BLaER1 treated with 17β-estradiol and CSF1 and Interleukin-3, amounts not matched to agents 10 nM and 100 nM (cell line): ENCODE results near the gene ARHGEF1.

Experiments used
- H3K27ac ChIP-seq, 11 experiments: shearing (Covaris generic); formaldehyde crosslinking; 2 replicates each; pipeline ENCODE4 v1.8.1; 2022
- H3K27me3 ChIP-seq, 11 experiments: shearing (Covaris generic); formaldehyde crosslinking; 2 replicates each; pipeline ENCODE4 v1.8.1; 2022
- H3K36me3 ChIP-seq, 11 experiments: shearing (Covaris generic); formaldehyde crosslinking; 2 replicates each; pipeline ENCODE4 v1.8.1; 2022
- H3K4me1 ChIP-seq, 10 experiments: shearing (Covaris generic); formaldehyde crosslinking; 2 replicates each; pipeline ENCODE4 v1.8.1; 2022
- H3K4me2 ChIP-seq, 11 experiments: shearing (Covaris generic); formaldehyde crosslinking; 2 replicates each; pipeline ENCODE4 v1.8.1; 2022
- H3K4me3 ChIP-seq, 10 experiments: shearing (Covaris generic); formaldehyde crosslinking; 2 replicates each; pipeline ENCODE4 v1.8.1; 2022
- H3K9ac ChIP-seq, 11 experiments: shearing (Covaris generic); formaldehyde crosslinking; 2 replicates each; pipeline ENCODE4 v1.8.1; 2022
- H3K9me3 ChIP-seq, 11 experiments: shearing (Covaris generic); formaldehyde crosslinking; replicated peaks in 1 of 11; 2 replicates each; pipeline ENCODE4 v1.8.1; 2022
- H4K20me1 ChIP-seq, 11 experiments: shearing (Covaris generic); formaldehyde crosslinking; 2 replicates each; pipeline ENCODE4 v1.8.1; 2022
- Cebpa-rat ChIP-seq, 11 experiments: shearing (Covaris generic); IDR thresholded peaks; 2 replicates each; pipeline ENCODE4 v1.8.1; 2022

Gene ARHGEF1

DNA sequence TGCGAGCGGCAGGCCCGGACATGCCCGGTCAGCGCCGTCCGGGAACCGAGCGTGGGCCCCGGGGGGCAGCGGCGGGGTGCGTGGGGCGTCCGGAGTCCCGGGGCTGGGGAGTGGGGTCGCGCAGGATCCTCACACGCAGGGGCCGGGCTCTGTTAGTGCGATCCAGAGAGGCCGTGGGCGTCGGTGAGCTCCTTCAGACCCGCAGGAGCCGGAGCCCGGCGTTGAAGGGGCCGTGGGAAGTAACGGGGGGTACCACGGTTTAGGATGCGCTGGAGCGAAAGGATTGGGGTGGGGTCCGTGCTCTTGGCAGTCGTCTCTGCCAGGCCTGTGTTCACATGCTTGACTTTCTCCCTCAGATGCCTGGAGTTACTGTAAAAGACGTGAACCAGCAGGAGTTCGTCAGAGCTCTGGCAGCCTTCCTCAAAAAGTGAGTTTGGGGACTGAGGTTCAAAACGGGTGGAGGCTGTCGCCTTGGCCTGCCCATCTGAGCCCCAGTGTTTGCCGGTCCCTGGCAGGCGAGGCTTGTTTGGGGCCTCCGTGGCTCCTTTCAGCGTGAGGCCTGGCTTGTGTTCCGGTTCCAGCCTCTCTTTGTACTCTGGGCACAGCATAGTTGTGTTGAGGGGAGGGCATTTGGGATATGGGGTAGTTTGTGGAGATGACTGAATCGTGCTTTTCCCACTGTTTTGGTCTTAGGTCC, 22.4 kb upstream of the ARHGEF1 start:
- H3K27ac ChIP-seq: peak overlapping the region; percentile 91 to 100 (median 99)
- peak overlapping the region; percentile 90 to 98 (median 96) for H3K4me3 ChIP-seq
- H3K36me3 ChIP-seq: peaks cover 47 to 52% (median 51%) of the 10 kb centered on the region in 11 experiments
- peaks cover 47 to 52% (median 49%) of the 10 kb centered on the region in 11 experiments for H4K20me1 ChIP-seq
- no peaks in the 10 kb centered on the region; a peak in 1 of 22 replicates for H3K9me3 ChIP-seq
- no peaks in the 10 kb centered on the region for H3K27me3 ChIP-seq
- H3K4me2 ChIP-seq: peak overlapping the region; percentile 95 to 100 (median 98)
- peaks cover 52 to 70% (median 67%) of the 10 kb centered on the region in 10 experiments for H3K4me1 ChIP-seq
- TF ChIP-seq Cebpa-rat (IDR thresholded peaks at IDR 0.05): no peak
- peak overlapping the region; percentile 96 to 100 (median 99) for H3K9ac ChIP-seq

DNA sequence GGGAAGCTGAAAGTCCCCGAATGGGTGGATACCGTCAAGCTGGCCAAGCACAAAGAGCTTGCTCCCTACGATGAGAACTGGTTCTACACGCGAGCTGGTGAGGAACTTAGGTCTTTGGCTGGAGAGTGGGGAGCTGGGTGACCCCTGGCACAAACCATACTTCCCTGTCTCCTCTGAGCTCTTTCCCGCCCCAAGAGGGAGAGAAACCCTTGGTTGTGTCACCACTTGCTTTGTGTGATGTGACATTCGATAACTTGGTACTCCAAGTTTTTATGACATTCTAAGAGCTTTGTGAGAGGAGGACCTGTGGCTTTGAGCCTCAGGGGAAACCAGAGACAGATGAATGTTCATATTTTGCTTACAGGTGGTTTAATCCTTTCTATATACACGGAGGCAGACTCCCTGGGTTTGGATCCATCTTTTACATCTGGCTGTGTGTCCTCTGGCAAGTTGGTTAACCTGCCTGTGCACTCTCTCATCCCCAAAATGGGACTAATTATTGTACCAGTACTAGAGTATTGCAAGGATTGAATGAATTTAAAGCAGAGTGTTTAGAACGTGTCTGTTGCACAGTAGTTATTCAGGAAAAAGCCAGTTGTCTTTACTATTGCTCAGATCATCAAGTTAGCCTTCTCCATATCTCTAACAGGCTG, 21.7 kb upstream of the ARHGEF1 start:
- H3K4me3 ChIP-seq: peak overlapping the region; percentile 90 to 98 (median 96)
- peaks cover 52 to 59% (median 58%) of the 10 kb centered on the region in 11 experiments for H3K36me3 ChIP-seq
- H3K9ac ChIP-seq: peak overlapping the region; percentile 96 to 100 (median 99)
- H3K4me2 ChIP-seq: peak overlapping the region; percentile 95 to 100 (median 98)
- H3K9me3 ChIP-seq: no peaks in the 10 kb centered on the region; a peak in 1 of 22 replicates
- no peaks in the 10 kb centered on the region for H3K27me3 ChIP-seq
- peaks cover 59 to 76% (median 74%) of the 10 kb centered on the region in 10 experiments for H3K4me1 ChIP-seq
- H3K27ac ChIP-seq: peak overlapping the region; percentile 91 to 100 (median 99)
- TF ChIP-seq Cebpa-rat (IDR thresholded peaks at IDR 0.05): no peak
- peaks cover 54 to 58% (median 56%) of the 10 kb centered on the region in 11 experiments for H4K20me1 ChIP-seq

DNA sequence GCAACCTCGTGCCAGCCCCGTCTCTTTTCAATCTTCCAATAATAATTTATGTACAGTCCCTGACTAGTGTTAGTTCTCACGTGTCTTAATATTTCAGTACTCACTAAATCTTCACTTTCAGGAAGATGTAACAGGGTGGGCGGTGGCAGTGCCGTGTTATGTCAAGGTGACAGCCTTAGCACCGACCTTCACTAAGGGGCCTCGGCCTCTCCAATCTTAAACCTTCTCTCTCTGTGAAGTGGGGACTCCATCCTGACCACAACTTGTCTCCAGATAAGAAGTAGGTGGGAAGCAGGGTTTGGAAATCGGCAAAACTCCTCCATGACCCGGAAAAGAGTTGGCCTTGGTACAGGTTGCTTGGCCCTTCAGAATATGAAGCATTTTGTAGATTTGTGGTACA, 21.1 kb upstream of the ARHGEF1 start:
- Histone ChIP-seq H3K4me1 (peaks cover 65 to 83% (median 80%) of the 10 kb centered on the region in 10 experiments), H3K9me3 (no peaks in the 10 kb centered on the region; a peak in 1 of 22 replicates), H3K36me3 (peaks cover 58 to 65% (median 64%) of the 10 kb centered on the region in 11 experiments), H4K20me1 (peaks cover 60 to 64% (median 62%) of the 10 kb centered on the region in 11 experiments), H3K9ac (peak overlapping the region; percentile 96 to 100 (median 99)), H3K27me3 (no peaks in the 10 kb centered on the region), H3K4me3 (peak overlapping the region; percentile 90 to 98 (median 96)), H3K4me2 (peak overlapping the region; percentile 95 to 100 (median 98)), H3K27ac (peak overlapping the region in 10 of 11 experiments; percentile 93 to 100 (median 99); a peak in 19 of 22 replicates)
- no peak for TF ChIP-seq Cebpa-rat (IDR thresholded peaks at IDR 0.05)

DNA sequence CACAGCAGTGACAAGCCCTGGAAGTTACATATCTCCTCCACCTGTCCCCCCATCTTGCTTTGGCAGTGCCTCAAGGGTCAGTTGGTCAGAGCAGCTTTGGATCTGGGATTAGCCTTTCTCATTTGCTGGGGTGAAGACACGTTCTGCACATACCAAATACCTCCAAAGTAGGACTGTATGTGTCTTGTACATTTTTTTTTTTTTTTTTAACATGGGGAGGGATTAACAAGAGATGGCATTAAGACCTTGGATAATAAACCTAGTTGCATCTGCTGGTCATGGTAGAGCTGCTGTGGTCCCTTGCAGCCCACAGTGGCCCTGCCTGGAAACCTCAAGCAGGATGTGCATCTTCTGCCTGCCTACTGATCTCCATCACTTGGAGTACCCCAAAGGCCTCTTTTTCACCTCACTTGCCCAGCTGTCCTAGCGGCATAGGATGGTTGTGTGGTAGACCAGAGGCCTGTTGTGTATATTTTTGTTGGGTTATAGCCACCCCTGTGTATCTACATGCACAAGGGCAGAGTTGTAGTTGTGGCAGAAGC, 20.5 kb upstream of the ARHGEF1 start:
- Histone ChIP-seq H4K20me1 (peaks cover 67 to 71% (median 69%) of the 10 kb centered on the region in 11 experiments), H3K4me1 (peaks cover 72 to 85% (median 82%) of the 10 kb centered on the region in 10 experiments), H3K9me3 (no peaks in the 10 kb centered on the region; a peak in 1 of 22 replicates), H3K27me3 (no peaks in the 10 kb centered on the region), H3K4me3 (peak overlapping the region; percentile 90 to 98 (median 96)), H3K36me3 (peaks cover 64 to 71% (median 70%) of the 10 kb centered on the region in 11 experiments), H3K27ac (peak overlapping the region in 10 of 11 experiments; percentile 23 to 100 (median 99); a peak in 16 of 22 replicates), H3K4me2 (peak overlapping the region; percentile 95 to 100 (median 98)), H3K9ac (peak overlapping the region; percentile 96 to 100 (median 99))
- no peak for TF ChIP-seq Cebpa-rat (IDR thresholded peaks at IDR 0.05)

DNA sequence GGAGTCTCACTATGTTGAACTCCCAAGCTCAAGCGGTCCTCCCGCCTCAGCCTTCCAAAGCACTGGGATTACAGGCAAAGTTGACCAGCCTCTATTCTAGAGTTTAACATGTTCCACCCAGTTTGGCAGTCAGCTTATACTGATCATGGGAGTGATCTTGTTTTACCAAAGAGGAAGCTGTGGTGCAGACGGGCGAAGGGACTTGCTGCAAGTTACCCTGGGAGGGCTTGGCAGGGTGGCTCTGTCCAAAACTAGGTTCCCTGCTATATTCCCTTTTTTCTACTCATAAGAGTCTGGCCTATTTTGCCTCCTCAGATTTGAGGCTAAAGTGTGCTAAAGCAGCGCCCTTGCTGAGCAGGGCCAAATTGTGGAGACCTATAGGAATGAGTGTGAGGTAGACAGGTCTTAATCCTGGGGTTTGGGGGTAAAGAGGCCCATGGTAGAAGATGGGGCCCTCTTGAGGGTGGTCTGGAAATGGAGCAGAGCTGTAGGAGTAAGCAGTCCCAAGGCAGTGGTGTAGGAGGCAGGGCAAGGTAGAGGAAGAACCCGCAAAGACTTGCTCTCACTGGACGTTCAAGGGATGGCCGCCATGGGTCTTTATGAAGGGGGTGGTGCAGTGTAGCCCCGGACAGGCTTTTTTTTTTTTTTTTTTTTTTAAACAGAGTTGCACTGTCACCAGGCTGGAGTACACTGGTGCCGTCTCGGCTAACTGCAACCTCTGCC, 19.6 kb upstream of the ARHGEF1 start:
- H3K36me3 ChIP-seq: peaks cover 73 to 80% (median 79%) of the 10 kb centered on the region in 11 experiments
- peaks cover 75 to 80% (median 77%) of the 10 kb centered on the region in 11 experiments for H4K20me1 ChIP-seq
- no peaks in the 10 kb centered on the region; a peak in 1 of 22 replicates for H3K9me3 ChIP-seq
- H3K4me2 ChIP-seq: peak overlapping the region; percentile 95 to 100 (median 98)
- H3K4me3 ChIP-seq: peak overlapping the region; percentile 90 to 98 (median 96)
- H3K4me1 ChIP-seq: peaks cover 78 to 85% (median 82%) of the 10 kb centered on the region in 10 experiments
- H3K9ac ChIP-seq: peak overlapping the region; percentile 96 to 100 (median 99); a peak in 21 of 22 replicates
- peak overlapping the region in 10 of 11 experiments; percentile 14 to 100 (median 49); a peak in 16 of 22 replicates for H3K27ac ChIP-seq
- TF ChIP-seq Cebpa-rat (IDR thresholded peaks at IDR 0.05): no peak
- no peaks in the 10 kb centered on the region for H3K27me3 ChIP-seq

DNA sequence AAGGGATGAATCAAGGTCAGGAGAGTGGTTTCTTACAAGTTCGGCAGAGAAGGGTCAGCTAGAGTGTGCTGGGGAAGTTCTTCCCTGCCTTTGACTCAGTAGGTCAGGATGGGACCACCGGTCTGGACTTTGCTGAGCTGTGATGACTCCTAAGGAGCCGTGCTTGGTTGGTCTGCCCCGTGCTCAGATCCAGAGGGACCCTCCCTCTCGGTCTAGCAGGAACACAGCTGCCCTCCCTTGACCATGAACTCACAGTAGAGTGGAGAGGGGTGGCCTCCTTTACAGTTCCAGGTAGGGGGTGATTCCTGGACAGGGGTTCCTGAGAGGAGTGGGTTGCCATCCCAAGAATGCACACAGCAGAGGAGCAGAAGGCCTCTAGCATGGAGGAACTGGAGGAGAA, 18.6 kb upstream of the ARHGEF1 start:
- Histone ChIP-seq H3K36me3 (peaks cover 83 to 90% (median 89%) of the 10 kb centered on the region in 11 experiments), H3K4me1 (peaks cover 83 to 85% (median 83%) of the 10 kb centered on the region in 10 experiments)

DNA sequence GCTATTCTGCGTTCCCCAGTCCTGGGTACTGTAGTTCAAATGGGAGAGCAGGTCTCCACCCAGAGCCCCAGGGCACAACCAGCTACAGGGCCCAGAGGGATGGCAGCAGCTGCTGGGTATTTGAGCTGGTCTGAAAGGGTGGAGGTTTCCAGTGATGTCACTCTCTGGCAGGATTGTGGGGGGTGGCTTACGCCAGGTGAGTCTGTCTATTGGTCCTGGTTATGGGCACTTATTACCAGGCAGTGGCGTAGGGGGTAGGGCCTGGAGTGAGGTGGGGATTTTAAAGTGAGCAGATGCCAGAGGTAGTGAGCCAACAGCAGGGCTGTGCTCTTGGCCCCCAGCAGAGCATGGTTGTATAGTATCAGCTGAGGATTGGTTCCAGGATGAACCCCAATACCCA, 16.7 kb upstream of the ARHGEF1 start:
- TF ChIP-seq Cebpa-rat (IDR thresholded peaks at IDR 0.05): no peak
- peak overlapping the region; percentile 41 to 100 (median 99); a peak in 21 of 22 replicates for H3K9ac ChIP-seq
- H3K27ac ChIP-seq: peak overlapping the region in 10 of 11 experiments; percentile 2 to 99 (median 48); a peak in 17 of 22 replicates
- peaks cover 98 to 100% (median 100%) of the 10 kb centered on the region in 10 experiments for H3K4me1 ChIP-seq
- peaks cover 98 to 100% (median 100%) of the 10 kb centered on the region in 11 experiments for H4K20me1 ChIP-seq
- no peaks in the 10 kb centered on the region for H3K9me3 ChIP-seq
- H3K36me3 ChIP-seq: peaks cover 96 to 100% (median 99%) of the 10 kb centered on the region in 11 experiments
- H3K27me3 ChIP-seq: no peaks in the 10 kb centered on the region
- H3K4me3 ChIP-seq: peak overlapping the region in 7 of 10 experiments; percentile 6 to 53 (median 32); a peak in 8 of 20 replicates
- peak overlapping the region; percentile 91 to 100 (median 98) for H3K4me2 ChIP-seq

More for the DNA sequence above, 18.6 kb upstream of the ARHGEF1 start:
- H3K27ac ChIP-seq: peak overlapping the region in 10 of 11 experiments; percentile 26 to 100 (median 49); a peak in 18 of 22 replicates
- peaks cover 86 to 90% (median 87%) of the 10 kb centered on the region in 11 experiments for H4K20me1 ChIP-seq
- no peak for TF ChIP-seq Cebpa-rat (IDR thresholded peaks at IDR 0.05)
- peak overlapping the region in 9 of 10 experiments; percentile 8 to 98 (median 95); a peak in 16 of 20 replicates for H3K4me3 ChIP-seq
- H3K4me2 ChIP-seq: peak overlapping the region; percentile 95 to 100 (median 98)
- H3K27me3 ChIP-seq: no peaks in the 10 kb centered on the region
- H3K9ac ChIP-seq: peak overlapping the region; percentile 72 to 100 (median 99); a peak in 21 of 22 replicates
- H3K9me3 ChIP-seq: no peaks in the 10 kb centered on the region; a peak in 1 of 22 replicates
